Activated T-cell treated with anti-CD3 and anti-CD28 coated beads, Interleukin-2, amount 50 U/mL, for 72 hours (primary cell): ENCODE measurements around the gene MPV17L. TPM values are rescaled to one million over a fixed set of nuclear protein-coding genes. Genes with fewer than 3 reads are reported as not detected.
"Not testable (repeated sequence)": the region's sequence is repeated elsewhere in the genome, so short reads cannot be mapped to it uniquely, and the experiment has no call there.

Experiments used
- ATAC-seq, 2 donors: fragments of 150-1000 bp; cut with Tn5 transposase; replicated peaks in 1 of 2; 2 replicates each; pipeline ENCODE4 v1.10.0; 2021; ENCODE audit warnings: moderate library complexity in 2 of 2, mild to moderate bottlenecking in 1 of 2
- DNase-seq, 2 donors: peaks; one replicate each; pipeline ENCODE4 v3.0.0; 2021 to 2022; ENCODE audit warnings: mixed read lengths in 1 of 2
- H3K27ac Mint-ChIP-seq: one replicate; pipeline ENCODE4 v1.8.0; 2022; ENCODE audit warnings: mild to moderate bottlenecking, moderate library complexity, mixed read lengths
- H3K27me3 Mint-ChIP-seq: one replicate; pipeline ENCODE4 v1.8.0; 2022; ENCODE audit warnings: low read depth, mixed read lengths
- H3K36me3 Mint-ChIP-seq, 2 donors: one replicate each; pipeline ENCODE4 v1.8.0; 2022; ENCODE audit warnings: mixed read lengths in 2 of 2, mild to moderate bottlenecking in 1 of 2; ENCODE audit not compliant: insufficient read depth in 2 of 2
- H3K4me1 Mint-ChIP-seq: one replicate; pipeline ENCODE4 v1.8.0; 2022; ENCODE audit warnings: low read depth, mixed read lengths
- H3K4me3 Mint-ChIP-seq, 2 donors: one replicate each; pipeline ENCODE4 v1.8.0; 2022; ENCODE audit warnings: mild to moderate bottlenecking in 2 of 2, mixed read lengths in 2 of 2, moderate library complexity in 2 of 2
- H3K9me3 Mint-ChIP-seq, 2 donors: one replicate each; pipeline ENCODE4 v1.8.0; 2022; ENCODE audit warnings: mixed read lengths in 2 of 2
- total RNA-seq, 2 donors: library from RNA; stranded (reverse); gene quantifications; one replicate each; pipeline ENCODE4 v1.2.3, GENCODE V29; 2022

MPV17L gene
- total RNA-seq, 2 donors from 2014 or later, result 0.05 to 0.17 TPM

- H3K27me3 Mint-ChIP-seq, result no peaks in the 10 kb centered on the region
- no peaks in the 10 kb centered on the region for H3K4me1 Mint-ChIP-seq
- no peak for ATAC-seq
- H3K36me3 Mint-ChIP-seq, result peaks cover 4 to 5% of the 10 kb centered on the region in 2 donors
- H3K27ac Mint-ChIP-seq, result no peak overlapping the region
- H3K9me3 Mint-ChIP-seq, result peaks cover 2 to 4% of the 10 kb centered on the region in 2 donors
- H3K4me3 Mint-ChIP-seq, result no peak overlapping the region
- DNase-seq, result no peak
These were observed 48.2 kb downstream of the MPV17L start for GRCh38 chr16:15443753-15444152.

DNA sequence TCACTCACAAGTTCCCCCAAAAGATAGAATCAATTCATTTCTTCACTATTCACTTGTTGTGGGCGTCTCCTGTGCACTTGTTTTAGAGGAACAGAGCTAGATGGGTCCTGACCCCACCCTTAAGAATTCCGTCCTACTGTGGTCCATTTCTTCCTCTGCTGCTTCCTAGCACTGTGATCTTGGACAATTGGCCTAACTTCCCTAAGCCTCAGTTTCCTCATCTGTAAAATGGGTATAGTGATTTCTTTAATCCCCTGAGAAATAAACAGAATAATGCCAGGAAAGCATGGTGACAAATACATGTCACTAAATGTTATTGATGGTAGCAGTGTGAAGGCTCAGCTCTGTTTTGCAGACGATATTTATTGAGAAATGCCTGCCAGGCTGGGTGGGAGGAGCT is 48.7 kb downstream of the MPV17L start:
- peaks cover 2 to 4% of the 10 kb centered on the region in 2 donors for H3K9me3 Mint-ChIP-seq
- H3K4me3 Mint-ChIP-seq, result no peak overlapping the region
- H3K36me3 Mint-ChIP-seq, result peaks cover 4 to 5% of the 10 kb centered on the region in 2 donors
- DNase-seq, result no peak
- no peaks in the 10 kb centered on the region for H3K4me1 Mint-ChIP-seq
- ATAC-seq, result no peak
- no peaks in the 10 kb centered on the region for H3K27me3 Mint-ChIP-seq
- no peak overlapping the region for H3K27ac Mint-ChIP-seq

DNA sequence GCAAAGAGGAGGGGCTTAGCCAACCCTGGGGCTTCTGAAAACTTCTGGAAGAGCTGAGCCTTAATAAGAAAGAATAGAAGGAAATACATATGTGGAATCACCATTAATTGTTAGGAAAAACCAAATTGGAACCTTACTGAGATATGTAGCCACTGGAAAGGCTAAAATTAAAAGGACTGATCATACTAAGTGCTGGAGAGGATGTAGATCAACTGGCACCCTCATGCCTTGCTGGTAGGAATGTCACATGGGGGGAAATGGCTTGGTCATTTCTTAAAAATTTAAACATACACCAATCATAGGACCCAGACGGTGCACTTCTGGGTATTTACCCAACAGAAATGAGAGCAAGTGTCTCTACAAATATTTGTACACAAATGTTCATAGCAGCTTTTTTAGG is 49.9 kb downstream of the MPV17L start:
- Mint-ChIP-seq H3K36me3 (peaks cover 4 to 5% of the 10 kb centered on the region in 2 donors), H3K4me3 (no peak overlapping the region), H3K4me1 (no peaks in the 10 kb centered on the region), H3K27me3 (no peaks in the 10 kb centered on the region), H3K27ac (peak overlapping the region; percentile 11), H3K9me3 (peaks cover 2 to 4% of the 10 kb centered on the region in 2 donors)
- no peak for ATAC-seq
- DNase-seq, result no peak

DNA sequence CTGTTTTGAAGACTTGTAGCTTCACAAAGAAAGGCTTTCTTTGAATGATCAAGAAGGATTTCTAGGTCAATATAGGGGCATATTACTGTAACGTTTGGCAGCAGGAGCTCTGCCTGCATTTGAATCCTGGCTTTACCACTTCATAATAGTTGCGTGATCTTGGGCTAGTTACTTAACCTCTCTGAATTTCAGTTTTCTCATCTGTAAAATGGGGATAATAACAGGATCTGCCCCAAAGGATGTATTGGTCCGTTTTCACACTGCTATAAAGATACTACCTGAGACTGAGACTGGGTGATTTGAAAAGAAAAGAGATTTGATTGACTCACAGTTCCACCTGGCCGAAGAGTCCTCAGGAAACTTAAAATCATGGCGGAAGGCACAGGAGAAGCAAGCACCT is 51.3 kb downstream of the MPV17L start:
- no peaks in the 10 kb centered on the region for H3K4me1 Mint-ChIP-seq
- ATAC-seq (no peak), DNase-seq (no peak)
- H3K9me3 Mint-ChIP-seq, result peaks cover 2 to 4% of the 10 kb centered on the region in 2 donors
- H3K27me3 Mint-ChIP-seq, result no peaks in the 10 kb centered on the region
- H3K4me3 Mint-ChIP-seq, result no peak overlapping the region
- H3K27ac Mint-ChIP-seq, result no peak overlapping the region
- H3K36me3 Mint-ChIP-seq, result peaks cover 4 to 5% of the 10 kb centered on the region in 2 donors

DNA sequence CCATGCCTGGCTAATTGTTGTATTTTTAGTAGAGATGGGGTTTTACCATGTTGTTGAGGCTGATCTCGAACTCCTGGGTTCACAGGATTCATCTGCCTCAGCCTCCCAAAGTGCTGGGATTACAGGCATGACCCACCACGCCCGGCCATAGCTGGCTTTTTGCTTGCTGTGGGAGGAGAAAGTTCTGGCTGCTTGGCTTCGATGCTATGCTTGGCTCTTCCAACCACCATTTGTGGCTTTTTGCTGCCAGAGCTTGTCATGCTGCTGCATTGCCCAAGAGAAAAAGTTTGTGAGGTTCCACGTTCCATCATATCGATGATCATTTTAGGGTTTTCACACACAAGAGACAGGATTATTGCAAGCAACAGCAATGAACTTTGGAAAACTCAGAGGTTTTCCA is 55.1 kb downstream of the MPV17L start:
- Mint-ChIP-seq H3K27me3 (no peaks in the 10 kb centered on the region), H3K9me3 (peaks cover 0 to 2% of the 10 kb centered on the region in 2 donors), H3K4me3 (no peak overlapping the region), H3K36me3 (no peaks in the 10 kb centered on the region), H3K4me1 (no peaks in the 10 kb centered on the region), H3K27ac (no peak overlapping the region)
- DNase-seq, result no peak
- no peak for ATAC-seq

DNA sequence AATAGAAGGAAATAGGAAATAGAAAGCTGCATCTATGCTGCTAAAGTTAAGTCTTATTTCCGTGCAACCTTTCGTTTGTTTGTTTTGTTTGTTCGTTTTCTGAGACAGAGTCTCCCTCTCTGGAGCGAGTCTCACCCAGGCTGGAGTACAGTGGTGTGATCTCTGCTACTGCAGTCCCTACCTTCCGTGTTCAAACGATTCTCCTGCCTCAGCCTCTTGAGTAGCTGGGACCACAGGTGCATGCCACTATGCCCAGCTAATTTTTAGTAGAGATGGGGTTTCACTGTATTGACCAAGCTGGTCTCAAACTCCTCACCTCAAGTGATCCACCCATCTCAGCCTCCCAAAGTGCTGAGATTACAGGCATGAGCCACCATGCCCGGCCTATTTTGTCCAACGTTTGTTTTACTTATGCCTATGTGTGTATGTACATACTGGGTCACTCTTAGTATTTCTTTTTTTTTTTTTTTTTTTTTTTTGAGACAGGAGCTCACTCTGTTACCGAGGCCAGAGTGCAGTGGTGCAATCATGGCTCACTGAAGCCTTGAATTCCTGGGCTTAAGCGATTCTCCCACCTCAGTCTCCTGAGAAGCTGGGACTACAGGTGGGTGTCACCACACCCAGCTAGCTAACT is 55.7 kb downstream of the MPV17L start:
- no peaks in the 10 kb centered on the region for H3K4me1 Mint-ChIP-seq
- H3K27ac Mint-ChIP-seq, result no peak overlapping the region
- H3K9me3 Mint-ChIP-seq, result peaks cover 0 to 2% of the 10 kb centered on the region in 2 donors
- H3K4me3 Mint-ChIP-seq, result no peak overlapping the region
- ATAC-seq (no peak), DNase-seq (no peak)
- H3K27me3 Mint-ChIP-seq, result no peaks in the 10 kb centered on the region
- H3K36me3 Mint-ChIP-seq, result no peaks in the 10 kb centered on the region

GRCh38 chr16:15452246-15452855 is 56.8 kb downstream of the MPV17L start:
- H3K4me1 Mint-ChIP-seq, result no peaks in the 10 kb centered on the region
- no peak overlapping the region for H3K4me3 Mint-ChIP-seq
- no peaks in the 10 kb centered on the region for H3K27me3 Mint-ChIP-seq
- DNase-seq (no peak), ATAC-seq (no peak)
- no peaks in the 10 kb centered on the region for H3K36me3 Mint-ChIP-seq
- no peak overlapping the region for H3K27ac Mint-ChIP-seq
- H3K9me3 Mint-ChIP-seq, result peaks cover 0 to 2% of the 10 kb centered on the region in 2 donors

GRCh38 chr16:15453296-15453695 is 57.7 kb downstream of the MPV17L start:
- H3K27ac Mint-ChIP-seq, H3K4me1 Mint-ChIP-seq, H3K9me3 Mint-ChIP-seq, ATAC-seq, H3K27me3 Mint-ChIP-seq, H3K4me3 Mint-ChIP-seq, DNase-seq, H3K36me3 Mint-ChIP-seq: not testable (repeated sequence)

DNA sequence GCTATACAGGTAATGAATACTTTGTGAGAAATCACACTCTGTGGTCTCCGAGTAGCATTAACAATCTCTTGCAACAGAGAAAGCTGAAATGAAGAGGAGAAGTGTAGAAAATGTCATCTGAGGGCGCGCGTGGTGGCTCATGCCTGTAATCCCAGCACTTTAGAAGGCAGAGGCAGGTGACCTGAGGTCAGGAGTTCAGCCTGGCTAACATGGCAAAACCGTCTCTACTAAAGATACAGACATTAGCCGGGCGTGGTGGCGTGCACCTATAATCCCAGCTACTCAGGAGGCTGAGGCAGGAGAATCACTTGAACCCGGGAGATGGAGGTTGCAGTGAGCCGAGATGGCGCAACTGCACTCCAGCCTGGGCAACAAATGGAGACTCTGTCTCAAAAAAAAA is 59.4 kb downstream of the MPV17L start:
- not testable (repeated sequence) for ATAC-seq, H3K27me3 Mint-ChIP-seq, DNase-seq, H3K36me3 Mint-ChIP-seq, H3K9me3 Mint-ChIP-seq, H3K4me1 Mint-ChIP-seq, H3K4me3 Mint-ChIP-seq, H3K27ac Mint-ChIP-seq

DNA sequence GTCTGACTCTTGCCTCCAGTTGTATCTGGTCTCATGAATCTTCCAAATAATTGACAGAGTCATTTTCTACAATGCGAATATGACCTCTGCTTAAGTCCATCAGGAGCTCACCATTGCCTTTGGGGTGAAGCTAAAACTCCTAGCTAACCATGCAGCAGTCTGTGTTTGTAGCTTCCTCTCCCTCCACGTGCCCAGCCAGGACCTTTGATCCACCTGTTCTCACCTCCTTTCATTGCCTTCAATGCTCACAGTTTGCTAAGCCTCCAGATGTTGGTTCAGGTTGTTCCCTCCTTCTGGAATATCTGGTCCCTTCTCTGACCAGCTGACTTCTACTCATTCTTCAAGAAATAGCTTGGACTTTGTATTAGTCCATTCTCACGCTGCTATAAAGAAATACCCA is 61.8 kb downstream of the MPV17L start:
- ATAC-seq, result no peak
- no peaks in the 10 kb centered on the region for H3K9me3 Mint-ChIP-seq
- no peak overlapping the region for H3K27ac Mint-ChIP-seq
- H3K4me3 Mint-ChIP-seq, result no peak overlapping the region
- H3K4me1 Mint-ChIP-seq, result no peaks in the 10 kb centered on the region
- H3K36me3 Mint-ChIP-seq, result no peaks in the 10 kb centered on the region
- peaks cover 12% of the 10 kb centered on the region for H3K27me3 Mint-ChIP-seq
- no peak for DNase-seq

- Mint-ChIP-seq H3K27ac (no peak overlapping the region), H3K4me1 (no peaks in the 10 kb centered on the region), H3K36me3 (no peaks in the 10 kb centered on the region), H3K4me3 (no peak overlapping the region), H3K27me3 (peaks cover 12% of the 10 kb centered on the region), H3K9me3 (no peaks in the 10 kb centered on the region)
- no peak for ATAC-seq
- DNase-seq, result no peak
These were observed 62.4 kb downstream of the MPV17L start for GRCh38 chr16:15457958-15458357.

GRCh38 chr16:15459791-15460190 is 64.2 kb downstream of the MPV17L start:
- H3K27ac Mint-ChIP-seq, result no peak overlapping the region
- ATAC-seq (no peak), DNase-seq (no peak)
- no peak overlapping the region for H3K4me3 Mint-ChIP-seq
- H3K27me3 Mint-ChIP-seq, result peaks cover 12% of the 10 kb centered on the region
- no peaks in the 10 kb centered on the region for H3K9me3 Mint-ChIP-seq
- no peaks in the 10 kb centered on the region for H3K36me3 Mint-ChIP-seq
- H3K4me1 Mint-ChIP-seq, result no peaks in the 10 kb centered on the region

GRCh38 chr16:15460601-15461000 is 65.0 kb downstream of the MPV17L start:
- no peaks in the 10 kb centered on the region for H3K9me3 Mint-ChIP-seq
- H3K27ac Mint-ChIP-seq, result no peak overlapping the region
- H3K4me3 Mint-ChIP-seq, result no peak overlapping the region
- H3K4me1 Mint-ChIP-seq, result no peaks in the 10 kb centered on the region
- peaks cover 12% of the 10 kb centered on the region for H3K27me3 Mint-ChIP-seq
- ATAC-seq (no peak), DNase-seq (no peak)
- H3K36me3 Mint-ChIP-seq, result no peaks in the 10 kb centered on the region

DNA sequence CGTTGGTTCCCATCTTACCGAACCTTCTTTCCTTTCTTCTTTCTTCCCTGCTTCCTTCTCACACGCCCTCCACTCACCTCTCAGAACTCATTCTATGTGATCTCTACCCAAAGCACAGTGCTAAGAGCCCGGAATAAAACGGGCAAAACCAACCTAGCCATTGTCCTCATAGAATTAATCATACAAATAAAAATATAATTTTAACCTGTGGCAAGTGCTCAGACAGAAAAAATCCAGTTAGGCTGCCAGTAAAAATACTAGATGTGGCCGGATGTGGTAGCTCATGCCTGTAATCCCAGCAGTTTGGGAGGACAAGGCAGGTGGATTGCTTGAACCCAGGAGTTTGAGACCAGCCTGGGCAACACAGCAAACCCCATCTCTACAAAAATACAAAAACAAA is 65.8 kb downstream of the MPV17L start:
- no peaks in the 10 kb centered on the region for H3K4me1 Mint-ChIP-seq
- H3K4me3 Mint-ChIP-seq, result no peak overlapping the region
- H3K9me3 Mint-ChIP-seq, result no peaks in the 10 kb centered on the region
- H3K27ac Mint-ChIP-seq, result no peak overlapping the region
- DNase-seq (no peak), ATAC-seq (no peak)
- H3K27me3 Mint-ChIP-seq, result peaks cover 12% of the 10 kb centered on the region
- no peaks in the 10 kb centered on the region for H3K36me3 Mint-ChIP-seq
